IgD-negative memory B cell (primary cell): ENCODE results near the gene MRPL52. TPM values are rescaled to one million over a fixed set of nuclear protein-coding genes. Genes with fewer than 3 reads are reported as not detected.

Experiments
- polyA plus RNA-seq: library from polyadenylated mRNA; unstranded; fragments of 300-500 nt; fragmentation: Illumina TruSeq; gene quantifications from one replicate; pipeline ENCODE4 v1.2.3, GENCODE V29; 2021

The MRPL52 gene
- polyA plus RNA-seq, 1 donor from 2014 or later: 200 TPM

Other genes starting within 250 kb of the MRPL52 start
- 420 TPM for gene DAD1, start 240.7 kb upstream of the MRPL52 start, polyA plus RNA-seq
- 9.0 TPM for gene ABHD4, start 231.6 kb upstream of the MRPL52 start, polyA plus RNA-seq
- gene OR6J1, start 185.5 kb upstream of the MRPL52 start, polyA plus RNA-seq: not detected
- gene OXA1L, start 63.2 kb upstream of the MRPL52 start, polyA plus RNA-seq: 60.7 TPM
- gene SLC7A7, start 14.5 kb upstream of the MRPL52 start, polyA plus RNA-seq: 24.0 TPM
- gene MMP14, start 6.7 kb downstream of the MRPL52 start, polyA plus RNA-seq: not detected
- 113 TPM for gene LRP10, start 41.9 kb downstream of the MRPL52 start, polyA plus RNA-seq
- gene REM2, start 53.3 kb downstream of the MRPL52 start, polyA plus RNA-seq: 2.6 TPM
- gene RBM23, start 89.3 kb downstream of the MRPL52 start, polyA plus RNA-seq: 49.7 TPM
- 45.0 TPM for gene PRMT5, start 99.5 kb downstream of the MRPL52 start, polyA plus RNA-seq
- gene HAUS4, start 127.2 kb downstream of the MRPL52 start, polyA plus RNA-seq: 28.5 TPM
- 0.16 TPM for gene AJUBA, start 152.7 kb downstream of the MRPL52 start, polyA plus RNA-seq
- gene C14orf93, start 180.3 kb downstream of the MRPL52 start, polyA plus RNA-seq: 8.0 TPM
- gene PSMB5, start 205.0 kb downstream of the MRPL52 start, polyA plus RNA-seq: 28.0 TPM
- not detected for gene PSMB11, start 212.3 kb downstream of the MRPL52 start, polyA plus RNA-seq
- 0.09 TPM for gene CDH24, start 227.6 kb downstream of the MRPL52 start, polyA plus RNA-seq